Measurements from ENCODE around the gene GAA. TPM values are rescaled to one million over a fixed set of nuclear protein-coding genes. Genes with fewer than 3 reads are reported as not detected.

GAA gene
- 60.7 TPM for total RNA-seq

GRCh38 chr17:80101011-80101945 lies at the start of gene GAA:
Gene GAA (plus strand): TSS chr17:80101581. CDS start chr17:80104587, 3,006 bp downstream.
- peak; percentile 83 for DNase-seq (ENCODE audit: low spot score)

GRCh38 chr17:80051681-80052080 lies 49.7 kb upstream of the GAA start:
- no peak for DNase-seq (ENCODE audit: low spot score)

GRCh38 chr17:80053102-80053501 lies 48.3 kb upstream of the GAA start:
- DNase-seq (ENCODE audit: low spot score) = no peak

GRCh38 chr17:80055597-80055996 lies 45.8 kb upstream of the GAA start:
- DNase-seq (ENCODE audit: low spot score) = no peak

GRCh38 chr17:80058311-80058955 lies 42.9 kb upstream of the GAA start:
- DNase-seq (ENCODE audit: low spot score) = no peak

- DNase-seq (ENCODE audit: low spot score) = no peak
These were observed 40.7 kb upstream of the GAA start for GRCh38 chr17:80060644-80061043.

GRCh38 chr17:80061421-80061820 lies 40.0 kb upstream of the GAA start:
- no peak for DNase-seq (ENCODE audit: low spot score)

GRCh38 chr17:80063830-80064585 lies 37.4 kb upstream of the GAA start:
- DNase-seq (ENCODE audit: low spot score) = peak; percentile 63

GRCh38 chr17:80064696-80065095 lies 36.7 kb upstream of the GAA start:
- no peak for DNase-seq (ENCODE audit: low spot score)

GRCh38 chr17:80065478-80066170 lies 35.8 kb upstream of the GAA start:
- no peak for DNase-seq (ENCODE audit: low spot score)

- DNase-seq (ENCODE audit: low spot score) = no peak
These were observed 33.9 kb upstream of the GAA start for GRCh38 chr17:80067393-80067986.

GRCh38 chr17:80068301-80069222 lies 32.8 kb upstream of the GAA start:
- peak; percentile 73 for DNase-seq (ENCODE audit: low spot score)

GRCh38 chr17:80070375-80071115 lies 30.8 kb upstream of the GAA start:
- no peak for DNase-seq (ENCODE audit: low spot score)

- DNase-seq (ENCODE audit: low spot score) = peak; percentile 79
These were observed 30.1 kb upstream of the GAA start for GRCh38 chr17:80071116-80071841.

GRCh38 chr17:80072410-80072809 lies 29.0 kb upstream of the GAA start:
- DNase-seq (ENCODE audit: low spot score) = no peak

- DNase-seq (ENCODE audit: low spot score) = no peak
These were observed 21.3 kb upstream of the GAA start for GRCh38 chr17:80080081-80080480.

- no peak for DNase-seq (ENCODE audit: low spot score)
These were observed 19.8 kb upstream of the GAA start for GRCh38 chr17:80081596-80081995.

- DNase-seq (ENCODE audit: low spot score) = peak; percentile 77
These were observed 18.8 kb upstream of the GAA start for GRCh38 chr17:80082403-80083135.
